Measurements from ENCODE around the gene DAGLA.
A peak's percentile ranks its signal among the peaks of the same experiment; 100 is the strongest.
"Not testable (repeated sequence)": the region's sequence is repeated elsewhere in the genome, so short reads cannot be mapped to it uniquely, and the experiment has no call there.

DAGLA gene

DNA sequence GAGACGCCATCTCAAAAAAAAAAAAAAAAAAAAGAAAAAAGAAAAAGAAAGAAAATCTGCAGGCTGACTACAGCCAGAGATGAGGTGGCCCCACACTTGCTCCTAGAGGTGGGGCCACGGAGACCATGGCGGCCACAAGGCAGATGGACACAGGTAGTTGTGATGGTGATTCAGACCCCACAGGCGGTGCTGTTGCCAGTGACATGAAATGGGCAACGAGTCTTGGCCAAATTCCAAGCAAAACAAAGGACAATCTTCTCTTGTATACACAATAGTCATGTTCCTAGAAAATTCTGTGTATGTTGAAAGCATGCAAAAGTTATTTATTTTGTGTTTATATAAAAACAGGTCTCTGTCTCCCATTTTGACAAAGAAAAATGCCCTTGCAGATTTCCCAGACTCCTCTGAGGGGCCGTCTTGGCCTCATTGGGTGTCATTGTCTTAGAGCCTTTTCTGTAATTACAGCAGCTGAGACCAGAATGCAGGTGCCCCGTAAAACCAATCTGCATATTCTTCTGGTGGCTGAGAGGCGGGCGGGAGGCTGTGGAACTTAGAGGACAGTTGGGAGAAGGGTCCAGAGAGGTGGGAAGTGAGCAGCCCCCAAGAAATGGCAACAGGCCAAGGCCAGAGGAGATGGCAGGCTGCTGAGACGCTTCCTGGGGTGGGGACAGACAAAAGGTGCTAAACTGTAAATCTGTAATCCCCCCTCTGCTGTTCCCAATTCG, 22.5 kb upstream of the DAGLA start:
- Histone ChIP-seq H3K27ac (no peak overlapping the region), H3K27me3 (ENCODE audit: insufficient read depth, low read depth, severe bottlenecking) (no peaks in the 10 kb centered on the region), H3K36me3 (no peaks in the 10 kb centered on the region), H3K9me3 (ENCODE audit: severe bottlenecking) (no peaks in the 10 kb centered on the region), H3K4me3 (ENCODE audit: low read depth, low read length) (no peak overlapping the region)
- DNase-seq: no peak
- TF ChIP-seq, protein P1, sequence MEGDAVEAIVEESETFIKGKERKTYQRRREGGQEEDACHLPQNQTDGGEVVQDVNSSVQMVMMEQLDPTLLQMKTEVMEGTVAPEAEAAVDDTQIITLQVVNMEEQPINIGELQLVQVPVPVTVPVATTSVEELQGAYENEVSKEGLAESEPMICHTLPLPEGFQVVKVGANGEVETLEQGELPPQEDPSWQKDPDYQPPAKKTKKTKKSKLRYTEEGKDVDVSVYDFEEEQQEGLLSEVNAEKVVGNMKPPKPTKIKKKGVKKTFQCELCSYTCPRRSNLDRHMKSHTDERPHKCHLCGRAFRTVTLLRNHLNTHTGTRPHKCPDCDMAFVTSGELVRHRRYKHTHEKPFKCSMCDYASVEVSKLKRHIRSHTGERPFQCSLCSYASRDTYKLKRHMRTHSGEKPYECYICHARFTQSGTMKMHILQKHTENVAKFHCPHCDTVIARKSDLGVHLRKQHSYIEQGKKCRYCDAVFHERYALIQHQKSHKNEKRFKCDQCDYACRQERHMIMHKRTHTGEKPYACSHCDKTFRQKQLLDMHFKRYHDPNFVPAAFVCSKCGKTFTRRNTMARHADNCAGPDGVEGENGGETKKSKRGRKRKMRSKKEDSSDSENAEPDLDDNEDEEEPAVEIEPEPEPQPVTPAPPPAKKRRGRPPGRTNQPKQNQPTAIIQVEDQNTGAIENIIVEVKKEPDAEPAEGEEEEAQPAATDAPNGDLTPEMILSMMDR (IDR thresholded peaks at IDR 0.05; ENCODE audit: low read depth, low read length): no peak

DNA sequence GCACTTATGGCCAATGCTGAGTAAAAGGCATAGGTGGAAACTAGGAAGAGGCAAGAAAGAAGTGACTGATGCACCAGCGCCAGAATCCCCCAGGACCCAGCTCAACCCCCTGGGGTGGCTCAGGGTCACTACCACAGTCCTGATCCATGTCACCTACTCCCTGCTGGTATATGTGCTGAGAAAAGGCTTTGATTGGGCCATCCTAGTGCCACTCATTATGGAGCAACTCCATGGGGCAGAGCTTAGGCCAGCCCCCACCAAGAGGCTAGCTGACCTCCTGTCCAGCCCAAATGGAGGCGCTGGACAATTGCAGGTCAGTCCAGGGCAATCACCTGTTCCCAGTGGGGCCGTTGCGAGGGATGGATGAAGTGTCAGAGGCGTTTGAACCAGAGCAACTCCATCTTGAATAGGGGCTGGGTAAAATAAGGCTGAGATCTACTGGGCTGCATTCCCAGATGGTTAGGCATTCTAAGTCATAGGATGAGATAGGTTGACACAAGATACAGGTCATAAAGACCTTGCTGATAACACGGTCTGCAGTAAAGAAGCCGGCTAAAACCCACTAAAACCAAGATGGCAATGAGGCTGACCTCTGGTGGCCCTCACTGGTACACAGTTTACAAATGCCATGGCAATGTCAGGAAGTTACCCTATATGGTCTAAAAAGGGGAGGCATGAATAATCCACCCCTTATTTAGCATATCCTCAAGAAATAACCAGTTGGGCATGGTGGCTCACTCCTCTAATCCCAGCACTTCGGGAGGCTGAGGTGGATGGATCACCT, 20.6 kb upstream of the DAGLA start:
- no peak for DNase-seq

DNA sequence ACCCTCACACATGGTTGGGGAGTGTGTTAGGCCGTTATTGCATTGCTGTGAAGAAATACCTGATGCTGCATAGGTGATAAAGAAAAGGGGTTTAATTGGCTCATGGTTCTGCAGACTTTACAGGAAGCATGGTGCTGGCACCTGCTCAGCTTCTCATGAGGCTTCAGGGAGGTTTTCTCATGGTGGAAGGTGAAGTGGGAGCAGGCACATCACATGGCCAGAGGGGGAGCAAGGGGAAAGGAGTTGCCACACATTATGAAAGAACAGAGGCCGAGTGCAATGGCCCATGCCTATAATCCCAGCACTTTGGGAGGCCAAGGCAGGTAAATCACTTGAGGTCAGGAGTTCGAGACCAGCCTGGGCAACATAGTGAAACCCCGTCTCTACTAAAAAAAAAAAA, 19.2 kb upstream of the DAGLA start:
- TF ChIP-seq, protein P1 (IDR thresholded peaks at IDR 0.05; ENCODE audit: low read depth, low read length): 0 out of 2 replicates have a peak, but pooled peaks have one; percentile 12
- not testable (repeated sequence) for H3K36me3 ChIP-seq; H3K27me3 ChIP-seq (ENCODE audit: insufficient read depth, low read depth, severe bottlenecking); DNase-seq; H3K27ac ChIP-seq; H3K4me3 ChIP-seq (ENCODE audit: low read depth, low read length); H3K9me3 ChIP-seq (ENCODE audit: severe bottlenecking)

More for the DNA sequence above, 20.6 kb upstream of the DAGLA start:
- Histone ChIP-seq H3K4me3 (ENCODE audit: low read depth, low read length) (no peak overlapping the region), H3K9me3 (ENCODE audit: severe bottlenecking) (no peaks in the 10 kb centered on the region), H3K27ac (no peak overlapping the region), H3K27me3 (ENCODE audit: insufficient read depth, low read depth, severe bottlenecking) (no peaks in the 10 kb centered on the region), H3K36me3 (no peaks in the 10 kb centered on the region)
- TF ChIP-seq, protein P1 (IDR thresholded peaks at IDR 0.05; ENCODE audit: low read depth, low read length): peak; percentile 26; the same call in 1 of the 2 replicates

DNA sequence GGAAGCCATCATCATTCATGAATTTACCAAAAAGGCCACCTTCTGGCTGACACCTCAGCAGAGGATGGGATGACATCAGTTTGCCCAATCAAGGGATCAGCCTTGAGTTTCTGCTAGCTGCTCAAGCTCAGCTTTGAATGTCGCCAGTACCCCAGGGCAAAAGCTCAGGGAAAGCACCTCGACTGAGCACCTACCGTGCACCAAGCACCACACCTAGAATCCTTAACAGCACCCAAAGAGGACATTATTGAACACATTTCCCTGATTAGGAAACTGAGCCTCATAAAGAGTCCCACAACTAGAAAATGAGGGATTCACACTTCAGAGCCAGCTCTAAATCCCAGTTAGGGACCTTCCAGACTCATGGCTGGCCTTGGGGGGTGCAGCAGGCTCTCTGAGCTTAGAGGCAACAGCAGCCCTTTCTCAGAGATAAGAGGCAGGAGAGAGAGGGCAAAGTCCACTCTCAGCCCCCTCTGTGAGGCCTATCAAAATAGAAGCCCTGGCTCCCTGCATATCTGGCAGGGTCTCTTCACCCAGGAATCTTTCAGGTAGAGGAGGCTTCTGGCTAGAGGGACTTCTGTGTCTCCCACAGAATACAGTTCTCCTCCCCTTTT, 13.4 kb upstream of the DAGLA start:
- TF ChIP-seq, protein P1 (IDR thresholded peaks at IDR 0.05; ENCODE audit: low read depth, low read length): no peak
- H3K36me3 ChIP-seq: no peaks in the 10 kb centered on the region
- no peak overlapping the region for H3K4me3 ChIP-seq (ENCODE audit: low read depth, low read length)
- no peaks in the 10 kb centered on the region for H3K9me3 ChIP-seq (ENCODE audit: severe bottlenecking)
- no peak overlapping the region for H3K27ac ChIP-seq
- no peaks in the 10 kb centered on the region for H3K27me3 ChIP-seq (ENCODE audit: insufficient read depth, low read depth, severe bottlenecking)
- DNase-seq: no peak

DNA sequence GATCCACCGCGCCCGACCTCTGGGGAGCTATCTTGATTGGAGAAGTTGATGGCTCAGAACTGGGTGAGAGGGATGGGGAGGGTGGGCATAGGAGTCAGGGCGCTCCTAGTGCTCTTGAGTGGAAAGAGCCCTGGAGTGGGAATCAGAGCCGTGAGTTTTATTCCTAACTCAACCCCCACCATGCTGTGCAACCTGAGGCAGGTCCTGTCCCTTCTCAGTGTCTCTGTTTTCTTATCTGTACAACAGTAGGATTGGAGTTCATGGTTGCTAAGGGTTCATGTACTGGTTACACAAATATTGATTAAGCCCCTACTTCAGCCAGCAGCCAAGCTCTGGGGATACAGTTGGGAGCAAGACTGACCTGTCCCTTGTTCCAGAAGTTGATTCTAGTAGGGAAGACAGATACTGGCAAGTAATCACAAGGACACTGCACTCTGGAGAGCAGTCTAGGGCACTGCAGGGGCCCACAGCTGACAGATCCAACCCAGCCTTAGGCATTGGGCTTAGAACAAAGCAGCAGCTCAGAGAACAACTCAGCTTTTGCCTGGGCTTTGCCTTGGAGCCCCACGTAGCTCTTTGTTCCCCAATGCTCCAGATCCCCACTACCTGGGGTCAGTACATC, 12.4 kb upstream of the DAGLA start:
- DNase-seq: no peak
- H3K27ac ChIP-seq: no peak overlapping the region
- peaks cover 7% of the 10 kb centered on the region for H3K27me3 ChIP-seq (ENCODE audit: insufficient read depth, low read depth, severe bottlenecking)
- no peaks in the 10 kb centered on the region for H3K9me3 ChIP-seq (ENCODE audit: severe bottlenecking)
- no peak overlapping the region for H3K4me3 ChIP-seq (ENCODE audit: low read depth, low read length)
- TF ChIP-seq, protein P1 (IDR thresholded peaks at IDR 0.05; ENCODE audit: low read depth, low read length): 0 out of 2 replicates have a peak, but pooled peaks have one; percentile 16
- H3K36me3 ChIP-seq: no peaks in the 10 kb centered on the region

All from WERI-Rb-1 (cell line).